ENCODE data around the gene TMSB4Y.

TMSB4Y gene

GRCh38 chrY:13703568-13703968 lies at the start of gene TMSB4Y:
TSS of gene TMSB4Y (plus strand) at chrY:13703899.
- DNase-seq: peak; percentile 84

DNA sequence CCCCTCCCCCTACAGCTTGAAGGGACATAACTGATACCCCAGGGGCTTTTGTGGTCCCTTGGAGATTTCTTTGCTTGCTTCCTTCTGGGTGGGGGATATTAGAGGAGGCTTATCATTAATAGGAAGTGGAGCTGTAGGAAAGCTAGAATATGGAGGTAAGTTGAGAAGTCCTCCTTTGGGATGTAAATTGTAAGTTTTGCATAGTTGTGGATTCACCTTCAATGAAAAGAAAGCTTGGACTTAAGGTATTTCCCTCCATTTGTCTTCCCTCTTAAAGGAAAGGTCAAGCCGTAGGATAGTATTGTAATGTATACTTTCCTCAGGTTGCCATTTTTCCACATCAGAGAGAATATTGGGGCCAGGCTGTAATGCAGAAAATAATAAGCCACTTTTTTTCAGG lies 39.5 kb upstream of the TMSB4Y start:
- no peak for DNase-seq

DNA sequence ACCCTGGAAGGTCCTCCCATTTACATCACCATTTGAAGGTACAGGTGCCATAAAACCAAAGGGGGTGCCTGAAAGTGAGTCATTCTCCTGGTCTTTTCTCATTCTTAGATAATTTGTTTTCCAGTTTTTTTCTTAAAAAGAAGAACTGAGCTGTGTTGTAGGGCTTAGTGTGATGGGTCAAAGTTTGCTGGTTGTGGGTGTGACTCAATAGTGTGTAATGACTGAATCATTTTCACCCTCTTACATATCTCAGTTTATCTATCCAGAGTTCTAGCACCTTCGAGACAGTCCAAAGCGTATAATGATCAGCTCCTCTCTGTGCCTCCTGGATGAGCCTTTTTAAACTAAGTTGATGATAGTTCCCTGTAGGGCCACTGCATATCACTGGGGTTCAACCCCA lies 32.6 kb upstream of the TMSB4Y start:
- no peak for DNase-seq

- DNase-seq: no peak
Measured at GRCh38 chrY:13702276-13702675, 1.4 kb upstream of the TMSB4Y start.

DNA sequence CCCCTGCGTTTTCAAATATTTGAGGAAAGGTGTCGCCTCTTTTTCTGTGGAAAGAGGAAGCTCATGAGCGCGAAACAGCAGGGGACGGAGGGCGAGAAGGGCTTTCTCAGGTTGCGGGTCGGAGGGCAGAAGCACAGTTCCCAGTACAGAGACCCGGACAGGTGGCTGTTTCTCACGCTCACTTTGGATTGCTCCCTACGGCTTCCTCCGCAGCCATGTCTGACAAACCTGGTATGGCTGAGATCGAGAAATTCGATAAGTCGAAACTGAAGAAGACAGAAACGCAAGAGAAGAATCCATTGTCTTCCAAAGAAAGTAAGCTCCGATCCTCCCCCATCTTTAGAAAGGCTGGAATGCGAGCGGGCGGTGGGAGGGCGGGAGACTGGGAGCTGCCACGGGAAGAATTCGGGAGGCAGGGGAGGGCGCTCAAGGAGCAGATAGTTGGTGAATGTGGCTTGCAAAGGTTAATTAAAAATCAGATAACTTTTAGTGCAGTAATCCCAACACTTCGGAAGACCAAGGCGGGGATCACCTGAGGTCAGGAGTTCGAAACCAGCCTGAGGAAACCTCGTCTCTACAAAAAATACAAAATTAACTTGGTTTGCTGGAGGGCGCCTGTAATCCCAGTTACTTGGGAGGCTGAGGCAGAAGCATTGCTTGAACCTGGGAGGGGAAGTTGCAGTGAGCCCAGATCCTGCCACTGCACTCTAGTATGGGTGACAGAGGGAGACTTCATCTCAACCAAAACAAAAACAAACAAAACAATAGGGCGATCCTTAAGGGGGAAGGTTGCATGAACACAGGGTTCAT lies 627 bp downstream of the TMSB4Y start:
- DNase-seq: peak; percentile 26

DNA sequence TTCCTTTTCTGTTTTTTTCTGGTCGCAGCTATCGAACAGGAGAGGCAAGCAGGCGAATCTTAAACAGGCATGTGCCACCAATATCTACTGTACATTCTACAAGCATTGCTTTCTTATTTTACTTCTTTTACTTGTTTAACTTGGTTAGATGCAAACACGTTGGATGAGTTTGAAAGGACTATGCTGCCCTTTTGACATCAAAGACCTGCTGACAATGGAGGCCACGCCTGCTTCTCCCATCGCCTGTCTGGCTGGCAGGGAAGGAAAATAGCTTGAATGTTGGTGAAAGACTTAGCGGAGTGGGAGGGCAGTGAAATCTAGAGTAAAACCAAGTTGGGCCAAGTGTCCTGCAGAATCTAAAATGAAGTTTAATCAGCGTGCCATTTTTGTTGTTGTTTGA lies 1.5 kb downstream of the TMSB4Y start:
- DNase-seq: peak; percentile 20

- DNase-seq: peak; percentile 6
Measured at GRCh38 chrY:13708038-13708437, 4.3 kb downstream of the TMSB4Y start.

DNA sequence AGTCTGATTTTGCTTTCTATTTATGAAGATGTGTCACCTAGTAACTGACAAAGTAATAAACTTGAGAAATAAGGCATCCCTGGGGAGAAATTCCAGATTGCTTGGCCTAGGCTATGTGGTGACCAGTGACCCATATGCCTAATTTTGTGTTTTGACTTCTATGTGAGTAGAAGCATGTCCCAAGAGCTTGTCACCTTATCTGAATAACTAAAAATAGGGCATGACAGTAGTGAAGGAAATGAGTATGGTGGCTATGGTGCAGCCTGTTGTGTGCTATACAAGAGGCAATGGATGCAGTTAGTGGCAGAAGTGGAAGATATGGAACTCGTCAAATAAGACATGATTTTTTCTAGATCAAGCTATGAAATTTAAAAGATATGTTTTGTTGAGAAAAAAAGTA lies 15.3 kb downstream of the TMSB4Y start:
- DNase-seq: no peak

DNA sequence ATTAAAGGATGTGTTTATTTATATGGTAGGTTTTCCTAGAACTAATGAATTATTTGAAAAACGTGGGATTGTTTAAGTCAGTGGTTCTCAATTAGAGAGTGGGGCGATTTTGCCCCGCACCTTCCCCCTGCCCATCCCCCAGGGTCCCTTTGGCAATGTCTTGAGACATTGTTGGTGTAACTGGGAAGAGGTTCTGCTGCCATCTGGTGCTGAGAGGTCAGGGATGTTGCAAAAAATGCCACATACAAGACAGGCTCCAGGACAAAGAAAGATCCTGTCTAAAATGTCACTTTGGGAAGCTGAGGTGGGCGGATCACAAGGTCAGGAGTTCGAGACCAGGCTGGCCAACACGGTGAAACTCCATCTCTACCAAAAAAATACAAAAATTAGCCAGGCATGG lies 25.8 kb downstream of the TMSB4Y start:
- no peak for DNase-seq

GRCh38 chrY:13738618-13739017 lies 34.9 kb downstream of the TMSB4Y start:
- DNase-seq: peak; percentile 42

GRCh38 chrY:13751289-13752071 lies 47.8 kb downstream of the TMSB4Y start:
- peak; percentile 8 for DNase-seq

- DNase-seq: peak; percentile 15
Measured at GRCh38 chrY:13754661-13755060, 51.0 kb downstream of the TMSB4Y start.

Data from suppressor macrophage treated with lipopolysaccharide for 4 hours (primary cell).